ENCODE measurements around the gene CLCN6.

CLCN6 gene

GRCh38 chr1:11805422-11806306, at the start of gene CLCN6, which contains the start of gene MTHFR:
Gene CLCN6 (plus strand): TSS chr1:11806191. CDS start chr1:11806263, 72 bp downstream.
Gene MTHFR (minus strand): TSS chr1:11805964. CDS start chr1:11803116, 2,848 bp downstream.
- H3K27me3 ChIP-seq (ENCODE audit: insufficient read depth, low read depth, severe bottlenecking): no peaks in the 10 kb centered on the region
- H3K36me3 ChIP-seq: peaks cover 37% of the 10 kb centered on the region
- no peaks in the 10 kb centered on the region for H3K9me3 ChIP-seq (ENCODE audit: severe bottlenecking)
- H3K4me3 ChIP-seq (ENCODE audit: low read depth, low read length): peak within 1 kb of the TSS; percentile 64
- TF ChIP-seq CTCF (IDR thresholded peaks at IDR 0.05; ENCODE audit: low read depth, low read length): no peak
- peak within 1 kb of the TSS; percentile 79 for H3K27ac ChIP-seq
- DNase-seq: peak; percentile 99

GRCh38 chr1:11757047-11757446, 48.9 kb upstream of the CLCN6 start:
- no peak for TF ChIP-seq CTCF (IDR thresholded peaks at IDR 0.05; ENCODE audit: low read depth, low read length)
- DNase-seq: no peak
- Histone ChIP-seq H3K27ac (no peak overlapping the region), H3K4me3 (ENCODE audit: low read depth, low read length) (no peak overlapping the region), H3K36me3 (no peaks in the 10 kb centered on the region), H3K9me3 (ENCODE audit: severe bottlenecking) (peaks cover 3% of the 10 kb centered on the region), H3K27me3 (ENCODE audit: insufficient read depth, low read depth, severe bottlenecking) (no peaks in the 10 kb centered on the region)

- no peak for TF ChIP-seq CTCF (IDR thresholded peaks at IDR 0.05; ENCODE audit: low read depth, low read length)
- H3K36me3 ChIP-seq: no peaks in the 10 kb centered on the region
- no peak overlapping the region for H3K27ac ChIP-seq
- no peak for DNase-seq
- peaks cover 3% of the 10 kb centered on the region for H3K9me3 ChIP-seq (ENCODE audit: severe bottlenecking)
- no peak overlapping the region for H3K4me3 ChIP-seq (ENCODE audit: low read depth, low read length)
- H3K27me3 ChIP-seq (ENCODE audit: insufficient read depth, low read depth, severe bottlenecking): no peaks in the 10 kb centered on the region
Measured at GRCh38 chr1:11759791-11760190, 46.2 kb upstream of the CLCN6 start.

GRCh38 chr1:11761285-11761684, 44.7 kb upstream of the CLCN6 start:
- Histone ChIP-seq H3K4me3 (ENCODE audit: low read depth, low read length) (no peak overlapping the region), H3K27me3 (ENCODE audit: insufficient read depth, low read depth, severe bottlenecking) (no peaks in the 10 kb centered on the region), H3K9me3 (ENCODE audit: severe bottlenecking) (peaks cover 3% of the 10 kb centered on the region), H3K27ac (no peak overlapping the region), H3K36me3 (no peaks in the 10 kb centered on the region)
- TF ChIP-seq CTCF (IDR thresholded peaks at IDR 0.05; ENCODE audit: low read depth, low read length): no peak
- DNase-seq: no peak

GRCh38 chr1:11761988-11762406, 44.0 kb upstream of the CLCN6 start, which contains the start of gene C1orf167:
Gene C1orf167 (plus strand): TSS chr1:11762193. CDS start chr1:11764401, 2,208 bp downstream.
- H3K27me3 ChIP-seq (ENCODE audit: insufficient read depth, low read depth, severe bottlenecking): no peaks in the 10 kb centered on the region
- H3K27ac ChIP-seq: no peak within 1 kb of the TSS
- no peak within 1 kb of the TSS for H3K4me3 ChIP-seq (ENCODE audit: low read depth, low read length)
- no peak for DNase-seq
- H3K9me3 ChIP-seq (ENCODE audit: severe bottlenecking): peaks cover under 1% of the 10 kb centered on the region
- no peak for TF ChIP-seq CTCF (IDR thresholded peaks at IDR 0.05; ENCODE audit: low read depth, low read length)
- no peaks in the 10 kb centered on the region for H3K36me3 ChIP-seq

Data from WERI-Rb-1 (cell line).